ENCODE results near the gene C2CD3. TPM values are rescaled to one million over a fixed set of nuclear protein-coding genes. Genes with fewer than 3 reads are reported as not detected.

The C2CD3 gene
- total and polyA plus RNA-seq, 10 of the 15 experiments (the other 5 are each of a cell fraction or from before 2014, with no cell fraction given): 2.3 to 24.0 (median 16.3) TPM

DNA sequence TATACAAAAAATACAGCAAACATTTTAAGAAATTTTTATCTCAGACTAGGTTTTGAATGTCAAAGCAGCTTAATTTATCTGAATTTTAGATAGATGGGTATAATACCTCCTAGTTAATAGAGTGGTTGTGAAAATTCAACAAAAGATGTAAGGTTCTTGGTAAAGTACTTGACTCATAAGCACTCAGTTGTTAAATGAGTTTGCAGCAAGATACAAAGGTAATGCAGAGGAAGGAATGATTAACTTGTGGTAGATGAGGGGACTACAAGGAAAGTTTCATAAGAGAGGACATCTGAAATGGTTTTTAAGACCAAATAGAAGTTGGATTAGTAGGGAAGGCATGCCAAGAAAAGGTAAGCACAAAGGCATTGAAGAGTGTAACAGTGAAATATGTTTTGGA lies 37.7 kb upstream of the C2CD3 start (continued):
- TF ChIP-seq, protein P1, sequence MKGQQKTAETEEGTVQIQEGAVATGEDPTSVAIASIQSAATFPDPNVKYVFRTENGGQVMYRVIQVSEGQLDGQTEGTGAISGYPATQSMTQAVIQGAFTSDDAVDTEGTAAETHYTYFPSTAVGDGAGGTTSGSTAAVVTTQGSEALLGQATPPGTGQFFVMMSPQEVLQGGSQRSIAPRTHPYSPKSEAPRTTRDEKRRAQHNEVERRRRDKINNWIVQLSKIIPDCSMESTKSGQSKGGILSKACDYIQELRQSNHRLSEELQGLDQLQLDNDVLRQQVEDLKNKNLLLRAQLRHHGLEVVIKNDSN (IDR thresholded peaks at IDR 0.05; ENCODE audit: borderline replicate concordance, extremely low read length, insufficient read depth, low read depth, low read length): no peak
- TF ChIP-seq, protein P2, sequence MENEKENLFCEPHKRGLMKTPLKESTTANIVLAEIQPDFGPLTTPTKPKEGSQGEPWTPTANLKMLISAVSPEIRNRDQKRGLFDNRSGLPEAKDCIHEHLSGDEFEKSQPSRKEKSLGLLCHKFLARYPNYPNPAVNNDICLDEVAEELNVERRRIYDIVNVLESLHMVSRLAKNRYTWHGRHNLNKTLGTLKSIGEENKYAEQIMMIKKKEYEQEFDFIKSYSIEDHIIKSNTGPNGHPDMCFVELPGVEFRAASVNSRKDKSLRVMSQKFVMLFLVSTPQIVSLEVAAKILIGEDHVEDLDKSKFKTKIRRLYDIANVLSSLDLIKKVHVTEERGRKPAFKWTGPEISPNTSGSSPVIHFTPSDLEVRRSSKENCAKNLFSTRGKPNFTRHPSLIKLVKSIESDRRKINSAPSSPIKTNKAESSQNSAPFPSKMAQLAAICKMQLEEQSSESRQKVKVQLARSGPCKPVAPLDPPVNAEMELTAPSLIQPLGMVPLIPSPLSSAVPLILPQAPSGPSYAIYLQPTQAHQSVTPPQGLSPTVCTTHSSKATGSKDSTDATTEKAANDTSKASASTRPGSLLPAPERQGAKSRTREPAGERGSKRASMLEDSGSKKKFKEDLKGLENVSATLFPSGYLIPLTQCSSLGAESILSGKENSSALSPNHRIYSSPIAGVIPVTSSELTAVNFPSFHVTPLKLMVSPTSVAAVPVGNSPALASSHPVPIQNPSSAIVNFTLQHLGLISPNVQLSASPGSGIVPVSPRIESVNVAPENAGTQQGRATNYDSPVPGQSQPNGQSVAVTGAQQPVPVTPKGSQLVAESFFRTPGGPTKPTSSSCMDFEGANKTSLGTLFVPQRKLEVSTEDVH (IDR thresholded peaks at IDR 0.05; ENCODE audit: low read depth, partially characterized antibody): no peak
- TF ChIP-seq, protein P3, sequence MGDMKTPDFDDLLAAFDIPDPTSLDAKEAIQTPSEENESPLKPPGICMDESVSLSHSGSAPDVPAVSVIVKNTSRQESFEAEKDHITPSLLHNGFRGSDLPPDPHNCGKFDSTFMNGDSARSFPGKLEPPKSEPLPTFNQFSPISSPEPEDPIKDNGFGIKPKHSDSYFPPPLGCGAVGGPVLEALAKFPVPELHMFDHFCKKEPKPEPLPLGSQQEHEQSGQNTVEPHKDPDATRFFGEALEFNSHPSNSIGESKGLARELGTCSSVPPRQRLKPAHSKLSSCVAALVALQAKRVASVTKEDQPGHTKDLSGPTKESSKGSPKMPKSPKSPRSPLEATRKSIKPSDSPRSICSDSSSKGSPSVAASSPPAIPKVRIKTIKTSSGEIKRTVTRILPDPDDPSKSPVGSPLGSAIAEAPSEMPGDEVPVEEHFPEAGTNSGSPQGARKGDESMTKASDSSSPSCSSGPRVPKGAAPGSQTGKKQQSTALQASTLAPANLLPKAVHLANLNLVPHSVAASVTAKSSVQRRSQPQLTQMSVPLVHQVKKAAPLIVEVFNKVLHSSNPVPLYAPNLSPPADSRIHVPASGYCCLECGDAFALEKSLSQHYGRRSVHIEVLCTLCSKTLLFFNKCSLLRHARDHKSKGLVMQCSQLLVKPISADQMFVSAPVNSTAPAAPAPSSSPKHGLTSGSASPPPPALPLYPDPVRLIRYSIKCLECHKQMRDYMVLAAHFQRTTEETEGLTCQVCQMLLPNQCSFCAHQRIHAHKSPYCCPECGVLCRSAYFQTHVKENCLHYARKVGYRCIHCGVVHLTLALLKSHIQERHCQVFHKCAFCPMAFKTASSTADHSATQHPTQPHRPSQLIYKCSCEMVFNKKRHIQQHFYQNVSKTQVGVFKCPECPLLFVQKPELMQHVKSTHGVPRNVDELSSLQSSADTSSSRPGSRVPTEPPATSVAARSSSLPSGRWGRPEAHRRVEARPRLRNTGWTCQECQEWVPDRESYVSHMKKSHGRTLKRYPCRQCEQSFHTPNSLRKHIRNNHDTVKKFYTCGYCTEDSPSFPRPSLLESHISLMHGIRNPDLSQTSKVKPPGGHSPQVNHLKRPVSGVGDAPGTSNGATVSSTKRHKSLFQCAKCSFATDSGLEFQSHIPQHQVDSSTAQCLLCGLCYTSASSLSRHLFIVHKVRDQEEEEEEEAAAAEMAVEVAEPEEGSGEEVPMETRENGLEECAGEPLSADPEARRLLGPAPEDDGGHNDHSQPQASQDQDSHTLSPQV (IDR thresholded peaks at IDR 0.05): no peak
- no peak for TF ChIP-seq SMC3 (IDR thresholded peaks at IDR 0.05; ENCODE audit: borderline replicate concordance, low read length)
- no peak for TF ChIP-seq ZZZ3 (IDR thresholded peaks at IDR 0.05; ENCODE audit: control insufficient read depth, insufficient read length, low read depth)
